ENCODE data around the gene FUT4. TPM values are rescaled to one million over a fixed set of nuclear protein-coding genes. Genes with fewer than 3 reads are reported as not detected.
"Not testable (repeated sequence)": the region's sequence is repeated elsewhere in the genome, so short reads cannot be mapped to it uniquely, and the experiment has no call there.

The FUT4 gene
- total RNA-seq, 1 donor from 2014 or later: 8.0 TPM

DNA sequence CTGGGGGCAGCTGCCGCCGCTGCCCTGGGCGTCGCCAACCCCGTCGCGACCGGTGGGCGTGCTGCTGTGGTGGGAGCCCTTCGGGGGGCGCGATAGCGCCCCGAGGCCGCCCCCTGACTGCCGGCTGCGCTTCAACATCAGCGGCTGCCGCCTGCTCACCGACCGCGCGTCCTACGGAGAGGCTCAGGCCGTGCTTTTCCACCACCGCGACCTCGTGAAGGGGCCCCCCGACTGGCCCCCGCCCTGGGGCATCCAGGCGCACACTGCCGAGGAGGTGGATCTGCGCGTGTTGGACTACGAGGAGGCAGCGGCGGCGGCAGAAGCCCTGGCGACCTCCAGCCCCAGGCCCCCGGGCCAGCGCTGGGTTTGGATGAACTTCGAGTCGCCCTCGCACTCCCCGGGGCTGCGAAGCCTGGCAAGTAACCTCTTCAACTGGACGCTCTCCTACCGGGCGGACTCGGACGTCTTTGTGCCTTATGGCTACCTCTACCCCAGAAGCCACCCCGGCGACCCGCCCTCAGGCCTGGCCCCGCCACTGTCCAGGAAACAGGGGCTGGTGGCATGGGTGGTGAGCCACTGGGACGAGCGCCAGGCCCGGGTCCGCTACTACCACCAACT, 1.0 kb downstream of the FUT4 start:
- H3K27me3 Mint-ChIP-seq (ENCODE audit: insufficient read depth): peaks cover 5% of the 10 kb centered on the region
- H3K4me1 Mint-ChIP-seq (ENCODE audit: low read depth): peaks cover 50% of the 10 kb centered on the region
- intact Hi-C loops (cut with micrococcal nuclease): loop anchor here (1.0 to 10.0 kb wide), 12 partner anchors 25 to 1347 kb away; partner anchors contain the start of genes ANKRD49, C11orf54, CEP295 and CEP57
- peak overlapping the region; percentile 81 for H3K4me3 Mint-ChIP-seq
- DNase-seq (ENCODE audit: low spot score): peak; percentile 2
- H3K27ac Mint-ChIP-seq: peak overlapping the region; percentile 77
- H3K36me3 Mint-ChIP-seq (ENCODE audit: low read depth): peaks cover 11% of the 10 kb centered on the region
- H3K9me3 Mint-ChIP-seq: no peaks in the 10 kb centered on the region

DNA sequence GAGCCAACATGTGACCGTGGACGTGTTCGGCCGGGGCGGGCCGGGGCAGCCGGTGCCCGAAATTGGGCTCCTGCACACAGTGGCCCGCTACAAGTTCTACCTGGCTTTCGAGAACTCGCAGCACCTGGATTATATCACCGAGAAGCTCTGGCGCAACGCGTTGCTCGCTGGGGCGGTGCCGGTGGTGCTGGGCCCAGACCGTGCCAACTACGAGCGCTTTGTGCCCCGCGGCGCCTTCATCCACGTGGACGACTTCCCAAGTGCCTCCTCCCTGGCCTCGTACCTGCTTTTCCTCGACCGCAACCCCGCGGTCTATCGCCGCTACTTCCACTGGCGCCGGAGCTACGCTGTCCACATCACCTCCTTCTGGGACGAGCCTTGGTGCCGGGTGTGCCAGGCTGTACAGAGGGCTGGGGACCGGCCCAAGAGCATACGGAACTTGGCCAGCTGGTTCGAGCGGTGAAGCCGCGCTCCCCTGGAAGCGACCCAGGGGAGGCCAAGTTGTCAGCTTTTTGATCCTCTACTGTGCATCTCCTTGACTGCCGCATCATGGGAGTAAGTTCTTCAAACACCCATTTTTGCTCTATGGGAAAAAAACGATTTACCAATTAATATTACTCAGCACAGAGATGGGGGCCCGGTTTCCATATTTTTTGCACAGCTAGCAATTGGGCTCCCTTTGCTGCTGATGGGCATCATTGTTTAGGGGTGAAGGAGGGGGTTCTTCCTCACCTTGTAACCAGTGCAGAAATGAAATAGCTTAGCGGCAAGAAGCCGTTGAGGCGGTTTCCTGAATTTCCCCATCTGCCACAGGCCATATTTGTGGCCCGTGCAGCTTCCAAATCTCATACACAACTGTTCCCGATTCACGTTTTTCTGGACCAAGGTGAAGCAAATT, 1.8 kb downstream of the FUT4 start:
- no peaks in the 10 kb centered on the region for H3K9me3 Mint-ChIP-seq
- H3K27ac Mint-ChIP-seq: peak overlapping the region; percentile 77
- intact Hi-C loops (cut with micrococcal nuclease): loop anchor here (2.0 to 10.0 kb wide), 4 partner anchors 331 to 1249 kb away; partner anchors contain the start of genes CEP57 and MED17
- peak overlapping the region; percentile 81 for H3K4me3 Mint-ChIP-seq
- H3K4me1 Mint-ChIP-seq (ENCODE audit: low read depth): peaks cover 57% of the 10 kb centered on the region
- no peak for DNase-seq (ENCODE audit: low spot score)
- H3K36me3 Mint-ChIP-seq (ENCODE audit: low read depth): peaks cover 11% of the 10 kb centered on the region
- H3K27me3 Mint-ChIP-seq (ENCODE audit: insufficient read depth): peaks cover 3% of the 10 kb centered on the region

DNA sequence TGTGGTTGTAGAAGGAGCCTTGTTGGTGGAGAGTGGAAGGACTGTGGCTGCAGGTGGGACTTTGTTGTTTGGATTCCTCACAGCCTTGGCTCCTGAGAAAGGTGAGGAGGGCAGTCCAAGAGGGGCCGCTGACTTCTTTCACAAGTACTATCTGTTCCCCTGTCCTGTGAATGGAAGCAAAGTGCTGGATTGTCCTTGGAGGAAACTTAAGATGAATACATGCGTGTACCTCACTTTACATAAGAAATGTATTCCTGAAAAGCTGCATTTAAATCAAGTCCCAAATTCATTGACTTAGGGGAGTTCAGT, 2.4 kb downstream of the FUT4 start:
- intact Hi-C loops (cut with micrococcal nuclease): loop anchor here (10.0 kb wide), 1 partner anchor 1249 kb away; the partner anchor contains the start of gene CEP57

DNA sequence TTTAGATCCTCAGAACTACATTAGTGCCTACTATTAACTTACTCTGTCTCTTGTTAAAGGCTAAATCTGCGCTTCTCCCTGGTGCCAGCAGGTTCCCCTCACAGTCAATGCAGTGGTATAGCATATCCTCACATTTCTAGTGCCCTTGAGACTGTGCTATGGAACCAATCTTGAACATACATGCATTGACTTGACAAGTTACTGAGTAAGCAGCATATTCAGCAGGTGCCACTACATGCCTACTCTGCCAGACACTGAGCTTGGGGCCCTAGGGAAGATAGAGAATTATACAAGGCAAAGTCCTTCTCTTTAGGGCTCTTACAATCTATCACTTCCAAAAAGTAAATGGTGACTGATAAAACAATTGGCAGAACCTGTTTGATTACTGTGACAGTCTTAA, 3.2 kb downstream of the FUT4 start:
- Mint-ChIP-seq H3K27me3 (ENCODE audit: insufficient read depth) (no peaks in the 10 kb centered on the region), H3K27ac (no peak overlapping the region), H3K4me3 (peak overlapping the region; percentile 64), H3K36me3 (ENCODE audit: low read depth) (peaks cover 11% of the 10 kb centered on the region), H3K9me3 (no peaks in the 10 kb centered on the region), H3K4me1 (ENCODE audit: low read depth) (peaks cover 59% of the 10 kb centered on the region)
- no peak for DNase-seq (ENCODE audit: low spot score)
- intact Hi-C loops (cut with micrococcal nuclease): loop anchor here (10.0 kb wide), 1 partner anchor 1248 kb away; the partner anchor contains the start of gene CEP57

More for the DNA sequence above, 2.4 kb downstream of the FUT4 start:
- peaks cover under 1% of the 10 kb centered on the region for H3K27me3 Mint-ChIP-seq (ENCODE audit: insufficient read depth)
- no peak for DNase-seq (ENCODE audit: low spot score)
- peaks cover 11% of the 10 kb centered on the region for H3K36me3 Mint-ChIP-seq (ENCODE audit: low read depth)
- peak overlapping the region; percentile 81 for H3K4me3 Mint-ChIP-seq
- no peaks in the 10 kb centered on the region for H3K9me3 Mint-ChIP-seq
- peaks cover 59% of the 10 kb centered on the region for H3K4me1 Mint-ChIP-seq (ENCODE audit: low read depth)
- H3K27ac Mint-ChIP-seq: no peak overlapping the region

DNA sequence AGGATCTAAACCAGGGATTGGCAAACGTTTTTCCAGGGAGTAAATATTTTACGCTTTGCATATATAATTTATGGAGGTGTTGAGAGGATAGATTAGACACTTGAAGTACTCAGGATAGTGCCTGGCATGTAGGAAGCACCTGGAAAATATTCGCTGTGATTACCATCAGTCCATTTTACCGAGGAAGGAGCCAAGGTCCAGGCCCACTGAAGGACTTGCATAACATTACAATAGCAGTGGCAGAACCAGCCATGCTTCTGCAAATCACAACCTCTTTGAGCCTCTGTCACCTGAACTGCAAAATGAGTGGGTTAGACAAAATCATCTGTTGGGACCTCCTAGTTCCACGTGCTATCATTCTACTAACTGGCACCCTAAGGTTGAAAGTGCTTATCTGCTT, 5.4 kb downstream of the FUT4 start:
- no peaks in the 10 kb centered on the region for H3K27me3 Mint-ChIP-seq (ENCODE audit: insufficient read depth)
- H3K4me1 Mint-ChIP-seq (ENCODE audit: low read depth): peaks cover 47% of the 10 kb centered on the region
- H3K36me3 Mint-ChIP-seq (ENCODE audit: low read depth): peaks cover 11% of the 10 kb centered on the region
- DNase-seq (ENCODE audit: low spot score): no peak
- H3K9me3 Mint-ChIP-seq: no peaks in the 10 kb centered on the region
- H3K4me3 Mint-ChIP-seq: no peak overlapping the region
- intact Hi-C loops (cut with micrococcal nuclease): loop anchor here (10.0 kb wide), 1 partner anchor 1246 kb away; the partner anchor contains the start of gene CEP57
- H3K27ac Mint-ChIP-seq: no peak overlapping the region

DNA sequence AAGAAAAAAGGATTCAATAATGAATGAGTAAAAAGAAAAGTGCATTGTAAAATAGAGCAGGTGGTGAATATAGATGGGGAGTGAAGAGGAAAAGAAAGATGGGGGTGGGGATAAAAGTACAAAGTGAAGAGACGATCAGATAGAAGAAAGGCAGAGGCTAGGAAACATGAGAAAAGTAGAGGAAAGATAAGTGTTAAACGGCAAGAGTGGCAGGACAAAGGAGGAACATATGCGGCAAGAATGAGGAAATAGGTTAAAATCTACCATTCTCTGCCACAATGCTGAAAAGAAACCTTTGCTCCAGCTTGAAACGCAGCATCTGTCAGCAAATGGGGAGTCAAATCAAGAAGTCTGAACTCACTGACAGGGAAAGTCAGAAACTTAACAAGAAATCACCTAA, 6.8 kb downstream of the FUT4 start:
- peaks cover 41% of the 10 kb centered on the region for H3K4me1 Mint-ChIP-seq (ENCODE audit: low read depth)
- intact Hi-C loops (cut with micrococcal nuclease): no loop called here
- H3K36me3 Mint-ChIP-seq (ENCODE audit: low read depth): peaks cover 9% of the 10 kb centered on the region
- H3K27ac Mint-ChIP-seq: no peak overlapping the region
- no peak for DNase-seq (ENCODE audit: low spot score)
- no peaks in the 10 kb centered on the region for H3K27me3 Mint-ChIP-seq (ENCODE audit: insufficient read depth)
- H3K9me3 Mint-ChIP-seq: no peaks in the 10 kb centered on the region
- H3K4me3 Mint-ChIP-seq: no peak overlapping the region

DNA sequence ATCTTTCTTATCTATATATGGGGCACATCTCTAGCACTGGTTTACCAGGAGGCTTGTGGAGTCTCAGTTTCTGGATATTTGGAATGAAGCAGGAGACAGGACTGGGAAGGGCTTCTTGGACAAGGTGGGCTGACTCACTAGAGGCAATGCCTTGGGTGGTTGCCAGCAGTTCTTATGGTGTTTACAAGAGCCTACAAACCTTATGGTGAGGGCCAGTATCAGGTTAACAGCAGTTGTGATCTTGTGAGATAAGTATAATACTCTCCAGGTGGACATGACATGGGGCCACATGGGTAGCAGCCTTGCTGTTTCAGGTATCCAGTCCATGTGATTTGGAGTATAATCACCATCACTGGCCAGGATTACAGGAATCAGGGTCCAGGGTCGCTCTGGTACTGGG, 10.2 kb downstream of the FUT4 start:
- Mint-ChIP-seq H3K36me3 (ENCODE audit: low read depth) (no peaks in the 10 kb centered on the region), H3K4me3 (no peak overlapping the region), H3K9me3 (no peaks in the 10 kb centered on the region), H3K27me3 (ENCODE audit: insufficient read depth) (no peaks in the 10 kb centered on the region), H3K27ac (no peak overlapping the region), H3K4me1 (ENCODE audit: low read depth) (peaks cover 15% of the 10 kb centered on the region)
- no peak for DNase-seq (ENCODE audit: low spot score)
- intact Hi-C loops (cut with micrococcal nuclease): no loop called here

DNA sequence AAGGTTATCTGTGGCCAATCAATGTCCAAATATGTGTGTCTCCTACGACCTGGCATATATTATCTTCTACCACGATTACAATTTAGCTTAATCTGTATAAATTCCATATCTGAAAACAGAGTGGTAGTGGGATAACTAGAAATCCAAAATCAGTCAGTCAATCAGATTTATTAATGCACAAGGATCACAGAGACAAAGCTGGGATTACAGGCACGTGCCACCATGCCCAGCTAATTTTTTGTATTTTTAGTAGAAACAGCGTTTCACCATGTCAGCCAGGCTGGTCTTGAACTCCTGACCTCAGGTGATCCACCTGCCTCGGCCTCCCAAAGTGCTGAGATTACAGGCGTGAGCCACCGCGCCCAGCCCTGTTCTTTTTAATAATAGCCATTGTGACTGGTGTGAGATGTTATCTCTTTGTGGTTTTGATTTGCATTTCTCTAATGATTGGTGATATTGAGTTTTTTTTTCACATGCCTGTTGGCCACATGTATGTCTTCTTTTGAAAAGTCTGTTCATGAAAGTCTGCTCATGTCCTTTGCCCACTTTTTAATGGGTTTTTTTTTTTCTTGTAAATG, 12.1 kb downstream of the FUT4 start:
- H3K9me3 Mint-ChIP-seq; H3K27me3 Mint-ChIP-seq (ENCODE audit: insufficient read depth); DNase-seq (ENCODE audit: low spot score); H3K27ac Mint-ChIP-seq; H3K4me3 Mint-ChIP-seq; H3K4me1 Mint-ChIP-seq (ENCODE audit: low read depth); intact Hi-C loops (cut with micrococcal nuclease); H3K36me3 Mint-ChIP-seq (ENCODE audit: low read depth): not testable (repeated sequence)

DNA sequence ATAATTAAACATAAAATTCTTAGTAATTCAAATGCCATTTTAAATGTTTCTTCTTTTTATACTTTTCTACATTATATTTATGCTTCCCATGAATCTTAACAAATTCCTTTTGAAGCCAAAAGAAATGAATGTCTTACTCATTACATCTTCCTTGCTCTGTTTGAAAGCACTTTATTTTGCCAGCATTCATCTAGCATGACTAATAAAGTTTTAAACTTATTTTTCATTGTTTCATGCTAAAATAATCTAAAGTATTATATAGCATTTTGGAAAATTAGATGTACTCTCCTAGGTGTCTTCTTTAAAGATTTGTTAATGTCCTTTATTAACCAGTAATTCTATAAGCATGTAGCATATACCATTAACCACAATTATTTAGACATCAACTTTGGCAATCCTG, 13.7 kb downstream of the FUT4 start:
- intact Hi-C loops (cut with micrococcal nuclease): no loop called here

DNA sequence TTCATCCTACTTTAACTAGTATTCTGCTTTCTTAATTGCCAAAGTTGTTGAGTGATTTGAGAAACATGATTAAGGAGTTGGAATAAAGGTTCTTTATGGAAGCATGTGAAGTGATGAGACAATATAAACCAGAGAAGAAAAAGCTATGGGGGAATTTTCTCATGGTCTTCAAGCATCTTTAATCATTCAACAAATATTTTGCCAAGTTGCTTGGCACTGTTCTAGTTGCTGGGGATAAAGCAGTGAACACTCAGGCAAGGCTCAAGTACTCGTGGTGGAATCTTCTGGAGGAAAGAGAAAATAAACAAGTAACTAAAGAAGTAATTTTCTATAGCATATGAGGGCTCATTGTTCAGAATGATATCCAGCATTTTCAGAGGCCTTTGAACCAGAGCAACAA, 14.3 kb downstream of the FUT4 start:
- Mint-ChIP-seq H3K4me1 (ENCODE audit: low read depth) (no peaks in the 10 kb centered on the region), H3K4me3 (no peak overlapping the region), H3K9me3 (no peaks in the 10 kb centered on the region), H3K27ac (no peak overlapping the region), H3K36me3 (ENCODE audit: low read depth) (no peaks in the 10 kb centered on the region), H3K27me3 (ENCODE audit: insufficient read depth) (no peaks in the 10 kb centered on the region)
- intact Hi-C loops (cut with micrococcal nuclease): no loop called here
- DNase-seq (ENCODE audit: low spot score): no peak

More for the DNA sequence above, 13.7 kb downstream of the FUT4 start:
- no peaks in the 10 kb centered on the region for H3K27me3 Mint-ChIP-seq (ENCODE audit: insufficient read depth)
- no peaks in the 10 kb centered on the region for H3K36me3 Mint-ChIP-seq (ENCODE audit: low read depth)
- no peak for DNase-seq (ENCODE audit: low spot score)
- H3K4me1 Mint-ChIP-seq (ENCODE audit: low read depth): no peaks in the 10 kb centered on the region
- H3K9me3 Mint-ChIP-seq: no peaks in the 10 kb centered on the region
- H3K4me3 Mint-ChIP-seq: no peak overlapping the region
- no peak overlapping the region for H3K27ac Mint-ChIP-seq

DNA sequence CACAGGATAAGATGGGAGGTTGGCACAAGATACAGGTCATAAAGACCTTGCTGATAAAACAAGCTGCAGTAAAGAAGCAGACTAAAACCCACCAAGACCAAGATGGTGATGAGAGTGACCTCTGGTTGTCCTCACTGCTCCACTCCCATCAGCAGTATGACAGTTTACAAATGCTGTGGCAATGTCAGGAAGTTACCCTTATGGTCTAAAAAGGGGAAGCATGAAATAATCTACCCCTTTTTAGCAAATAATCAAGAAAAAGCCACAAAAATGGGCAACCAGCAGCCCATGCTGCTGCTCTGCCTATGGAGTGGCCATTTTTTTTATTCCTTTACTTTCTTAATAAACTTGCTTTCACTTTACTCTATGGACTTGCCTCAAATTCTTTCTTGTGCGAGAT, 14.7 kb downstream of the FUT4 start:
- H3K4me3 Mint-ChIP-seq: no peak overlapping the region
- no peak for DNase-seq (ENCODE audit: low spot score)
- intact Hi-C loops (cut with micrococcal nuclease): no loop called here
- H3K27me3 Mint-ChIP-seq (ENCODE audit: insufficient read depth): no peaks in the 10 kb centered on the region
- no peaks in the 10 kb centered on the region for H3K9me3 Mint-ChIP-seq
- H3K27ac Mint-ChIP-seq: no peak overlapping the region
- no peaks in the 10 kb centered on the region for H3K36me3 Mint-ChIP-seq (ENCODE audit: low read depth)
- no peaks in the 10 kb centered on the region for H3K4me1 Mint-ChIP-seq (ENCODE audit: low read depth)

DNA sequence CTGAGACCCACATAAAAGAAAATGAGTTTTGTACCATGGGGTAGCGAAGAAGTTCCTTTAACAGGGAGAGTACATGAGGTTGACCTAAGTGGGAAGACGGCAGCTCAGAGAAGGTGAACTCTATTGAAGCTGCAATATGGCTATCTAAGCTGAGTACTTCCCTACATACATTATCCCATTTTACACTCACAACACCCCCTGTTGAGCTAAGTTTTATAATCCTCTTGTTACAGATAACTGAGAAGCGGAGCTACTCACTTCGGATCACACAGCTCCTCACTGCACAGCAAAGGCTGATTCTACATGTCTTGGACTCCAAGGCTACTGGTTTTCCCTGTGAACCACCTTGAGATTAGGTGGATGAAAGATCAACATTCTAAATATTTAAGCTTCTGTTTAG, 15.2 kb downstream of the FUT4 start:
- intact Hi-C loops (cut with micrococcal nuclease): no loop called here
- no peaks in the 10 kb centered on the region for H3K9me3 Mint-ChIP-seq
- H3K27me3 Mint-ChIP-seq (ENCODE audit: insufficient read depth): no peaks in the 10 kb centered on the region
- H3K27ac Mint-ChIP-seq: no peak overlapping the region
- H3K4me3 Mint-ChIP-seq: no peak overlapping the region
- DNase-seq (ENCODE audit: low spot score): no peak
- H3K4me1 Mint-ChIP-seq (ENCODE audit: low read depth): no peaks in the 10 kb centered on the region
- no peaks in the 10 kb centered on the region for H3K36me3 Mint-ChIP-seq (ENCODE audit: low read depth)

DNA sequence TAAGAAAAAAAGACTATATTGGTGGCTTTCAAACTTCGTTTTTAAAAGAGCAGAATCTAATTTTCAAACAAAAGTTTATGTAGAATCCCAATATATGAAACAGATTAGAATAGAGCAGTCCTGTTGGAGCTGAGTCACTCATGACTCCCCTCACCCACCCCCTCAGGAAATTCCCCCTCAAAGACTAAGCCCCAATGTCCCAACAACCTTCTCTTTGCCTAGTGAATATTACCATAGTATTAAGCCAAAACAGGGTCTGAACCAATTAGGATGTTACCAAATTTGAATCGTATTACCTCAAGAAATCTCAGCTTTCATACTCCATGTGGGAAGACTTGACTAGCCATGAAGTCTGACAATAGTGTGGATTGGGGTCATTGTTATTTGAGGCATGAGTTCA, 15.6 kb downstream of the FUT4 start:
- Mint-ChIP-seq H3K9me3 (no peaks in the 10 kb centered on the region), H3K27ac (no peak overlapping the region), H3K27me3 (ENCODE audit: insufficient read depth) (no peaks in the 10 kb centered on the region), H3K4me3 (no peak overlapping the region), H3K4me1 (ENCODE audit: low read depth) (no peaks in the 10 kb centered on the region), H3K36me3 (ENCODE audit: low read depth) (no peaks in the 10 kb centered on the region)
- intact Hi-C loops (cut with micrococcal nuclease): no loop called here
- DNase-seq (ENCODE audit: low spot score): no peak

All from activated T-helper 1 cell treated with anti-CD3 and anti-CD28 coated beads, Interleukin-12 subunit alpha, Interleukin-12 subunit beta, Interleukin-2, Interleukin-4 antibody, amounts not matched to agents 30 ng/mL and 10 ng/mL and 1 ng/mL, durations not matched to agents 14 hours and 24 hours and 36 hours (primary cell).